Parathyroid adenoma (tissue), 2 donors: ENCODE data around the gene CPA2.

Experiments
- H2AFZ ChIP-seq: fragments of 300-600 bp; sonication (generic); one replicate; pipeline ENCODE4 v1.7.0; 2017; ENCODE audit warnings: antibody characterized with exemption, mild to moderate bottlenecking
- H3K27ac ChIP-seq: fragments of 300-600 bp; sonication (generic); one replicate; pipeline ENCODE4 v1.7.0; 2017
- H3K27me3 ChIP-seq: fragments of 300-600 bp; sonication (generic); one replicate; pipeline ENCODE4 v1.7.0; 2017; ENCODE audit warnings: low read length; ENCODE audit not compliant: control insufficient read depth, insufficient read depth
- H3K36me3 ChIP-seq: fragments of 300-600 bp; sonication (generic); one replicate; pipeline ENCODE4 v1.7.0; 2017; ENCODE audit warnings: low read length; ENCODE audit not compliant: control insufficient read depth, insufficient read depth
- H3K4me1 ChIP-seq: fragments of 300-600 bp; sonication (generic); one replicate; pipeline ENCODE4 v1.7.0; 2017; ENCODE audit warnings: control low read depth
- H3K4me2 ChIP-seq: fragments of 300-600 bp; sonication (generic); one replicate; pipeline ENCODE4 v1.7.0; 2017; ENCODE audit warnings: low read length
- H3K4me3 ChIP-seq: fragments of 300-600 bp; sonication (generic); one replicate; pipeline ENCODE4 v1.7.0; 2017; ENCODE audit warnings: low read depth, low read length
- H3K79me2 ChIP-seq: fragments of 300-600 bp; sonication (generic); one replicate; pipeline ENCODE4 v1.7.0; 2017; ENCODE audit warnings: control low read depth
- H3K9ac ChIP-seq: fragments of 300-600 bp; sonication (generic); one replicate; pipeline ENCODE4 v1.7.0; 2017; ENCODE audit warnings: mild to moderate bottlenecking
- H3K9me3 ChIP-seq: fragments of 300-600 bp; sonication (generic); one replicate; pipeline ENCODE4 v1.7.0; 2017; ENCODE audit warnings: low read length; ENCODE audit not compliant: control insufficient read depth
- TF ChIP-seq, protein P1 (sequence below): fragments of 300-600 bp; sonication (generic); IDR thresholded peaks from one replicate; pipeline ENCODE4 v1.7.0; 2017; ENCODE audit warnings: antibody characterized with exemption, mild to moderate bottlenecking
- donor health status: primary hyperparathyroidism.

CPA2 gene

DNA sequence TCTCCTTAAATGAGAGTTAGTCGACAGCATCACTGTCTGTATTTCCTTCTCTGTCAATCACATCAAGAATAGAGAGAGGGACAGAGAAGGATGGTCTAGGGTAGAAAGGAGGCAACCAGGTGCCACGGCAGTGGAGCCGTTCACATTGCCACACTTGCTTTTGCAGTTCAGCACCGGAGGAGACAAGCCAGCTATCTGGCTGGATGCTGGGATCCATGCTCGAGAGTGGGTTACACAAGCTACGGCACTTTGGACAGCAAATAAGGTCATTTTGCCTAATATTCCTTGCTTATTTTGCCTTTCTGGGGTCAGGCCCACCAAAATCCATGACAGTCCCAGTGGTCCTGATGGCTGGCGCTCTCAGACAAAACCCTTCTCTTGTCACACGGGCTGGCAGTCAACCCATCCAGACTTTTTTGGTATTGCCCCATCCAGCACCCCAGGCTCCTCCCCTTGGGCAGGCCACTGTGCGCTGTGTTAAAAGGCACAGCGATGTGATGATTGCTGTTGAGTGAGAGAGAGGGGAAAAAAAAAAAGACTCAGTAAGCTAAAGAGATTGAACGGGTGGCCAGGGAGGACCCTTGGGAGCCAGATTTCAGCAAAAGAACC is 8.4 kb downstream of the CPA2 start:
- H3K4me1 ChIP-seq = no peaks in the 10 kb centered on the region
- H3K9ac ChIP-seq = no peak overlapping the region
- no peak overlapping the region for H3K27ac ChIP-seq

DNA sequence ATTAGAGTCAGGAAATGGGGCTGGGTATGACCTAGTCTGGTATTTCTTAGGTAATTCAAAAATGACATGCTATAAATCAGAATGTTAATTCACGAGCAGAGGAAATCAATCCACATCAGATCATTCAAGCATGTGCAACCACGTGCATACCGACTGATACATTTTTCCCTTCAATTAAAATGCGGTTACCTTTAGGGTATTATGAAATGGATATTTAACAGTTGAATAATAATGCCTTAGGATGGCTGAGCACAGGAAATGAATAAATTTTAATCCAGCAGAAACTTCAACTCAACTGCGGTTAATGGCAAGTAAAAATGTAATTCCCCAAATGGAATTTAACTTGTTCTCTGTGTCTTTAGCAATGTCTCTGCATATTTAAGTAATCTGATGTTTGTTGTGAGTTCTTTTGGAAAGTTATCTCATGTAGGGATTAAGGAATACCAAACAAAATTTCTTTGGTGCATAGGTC is 9.2 kb downstream of the CPA2 start:
- Histone ChIP-seq H3K9ac (no peak overlapping the region), H3K4me2 (no peak overlapping the region), H3K79me2 (no peaks in the 10 kb centered on the region), H3K4me3 (no peak overlapping the region), H2AFZ (no peak overlapping the region), H3K4me1 (no peaks in the 10 kb centered on the region), H3K36me3 (no peaks in the 10 kb centered on the region), H3K9me3 (no peaks in the 10 kb centered on the region), H3K27me3 (no peaks in the 10 kb centered on the region), H3K27ac (no peak overlapping the region)
- TF ChIP-seq, protein P1, sequence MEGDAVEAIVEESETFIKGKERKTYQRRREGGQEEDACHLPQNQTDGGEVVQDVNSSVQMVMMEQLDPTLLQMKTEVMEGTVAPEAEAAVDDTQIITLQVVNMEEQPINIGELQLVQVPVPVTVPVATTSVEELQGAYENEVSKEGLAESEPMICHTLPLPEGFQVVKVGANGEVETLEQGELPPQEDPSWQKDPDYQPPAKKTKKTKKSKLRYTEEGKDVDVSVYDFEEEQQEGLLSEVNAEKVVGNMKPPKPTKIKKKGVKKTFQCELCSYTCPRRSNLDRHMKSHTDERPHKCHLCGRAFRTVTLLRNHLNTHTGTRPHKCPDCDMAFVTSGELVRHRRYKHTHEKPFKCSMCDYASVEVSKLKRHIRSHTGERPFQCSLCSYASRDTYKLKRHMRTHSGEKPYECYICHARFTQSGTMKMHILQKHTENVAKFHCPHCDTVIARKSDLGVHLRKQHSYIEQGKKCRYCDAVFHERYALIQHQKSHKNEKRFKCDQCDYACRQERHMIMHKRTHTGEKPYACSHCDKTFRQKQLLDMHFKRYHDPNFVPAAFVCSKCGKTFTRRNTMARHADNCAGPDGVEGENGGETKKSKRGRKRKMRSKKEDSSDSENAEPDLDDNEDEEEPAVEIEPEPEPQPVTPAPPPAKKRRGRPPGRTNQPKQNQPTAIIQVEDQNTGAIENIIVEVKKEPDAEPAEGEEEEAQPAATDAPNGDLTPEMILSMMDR = no peak

More for the DNA sequence above, 8.4 kb downstream of the CPA2 start:
- no peaks in the 10 kb centered on the region for H3K36me3 ChIP-seq
- H3K9me3 ChIP-seq = no peaks in the 10 kb centered on the region
- H3K4me3 ChIP-seq = no peak overlapping the region
- TF ChIP-seq, protein P1 = no peak
- H3K27me3 ChIP-seq = no peaks in the 10 kb centered on the region
- H2AFZ ChIP-seq = no peak overlapping the region
- no peak overlapping the region for H3K4me2 ChIP-seq
- H3K79me2 ChIP-seq = no peaks in the 10 kb centered on the region

DNA sequence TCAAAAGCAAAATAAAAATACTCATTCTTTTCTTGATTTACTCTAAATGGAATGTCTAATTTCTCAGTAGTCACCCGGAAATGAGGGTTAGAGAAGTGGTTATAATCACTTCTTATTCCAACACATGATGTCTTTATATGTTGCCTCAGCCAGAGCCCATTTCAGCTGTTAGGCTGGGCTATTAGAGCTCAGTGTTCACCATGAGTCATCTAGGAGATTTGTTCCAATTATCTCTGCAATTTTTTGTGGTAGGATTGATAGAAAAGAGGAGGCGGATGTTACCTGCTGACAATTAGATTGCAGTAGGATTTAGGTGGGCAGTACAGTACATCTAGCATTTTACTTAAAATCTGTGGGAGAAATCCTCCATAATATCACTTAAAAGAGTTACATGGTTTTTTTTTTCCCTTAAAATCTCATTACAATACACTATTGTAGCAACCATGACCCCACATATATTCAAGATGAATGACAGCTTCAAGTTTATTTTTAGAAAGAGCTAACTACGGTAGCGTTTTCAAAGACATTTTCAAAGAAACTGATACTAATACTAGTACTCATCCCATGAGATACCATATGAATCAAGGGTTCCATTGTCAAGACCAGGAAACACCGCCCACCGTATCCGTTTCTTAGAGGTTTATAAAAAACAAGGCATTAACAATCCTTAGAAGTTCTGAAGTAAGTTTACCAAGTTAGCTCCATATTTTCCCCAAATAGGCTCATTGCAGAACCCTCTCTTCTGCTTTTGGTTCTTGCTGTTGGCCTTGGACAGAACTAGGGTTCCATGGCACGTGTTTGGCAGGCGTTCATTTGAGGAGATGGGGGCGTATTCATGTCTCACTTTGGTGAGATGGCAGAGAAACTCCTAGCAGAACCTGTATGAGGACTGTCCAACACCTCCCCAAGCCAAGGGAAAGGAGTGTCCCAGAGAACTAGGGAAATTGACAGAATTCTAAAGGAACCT is 10.4 kb downstream of the CPA2 start:
- H3K4me1 ChIP-seq = no peaks in the 10 kb centered on the region
- H2AFZ ChIP-seq = no peak overlapping the region
- H3K27ac ChIP-seq = no peak overlapping the region
- no peak overlapping the region for H3K9ac ChIP-seq
- H3K36me3 ChIP-seq = no peaks in the 10 kb centered on the region
- H3K79me2 ChIP-seq = no peaks in the 10 kb centered on the region
- no peaks in the 10 kb centered on the region for H3K27me3 ChIP-seq
- no peak overlapping the region for H3K4me2 ChIP-seq
- no peaks in the 10 kb centered on the region for H3K9me3 ChIP-seq
- TF ChIP-seq, protein P1 = no peak
- no peak overlapping the region for H3K4me3 ChIP-seq

DNA sequence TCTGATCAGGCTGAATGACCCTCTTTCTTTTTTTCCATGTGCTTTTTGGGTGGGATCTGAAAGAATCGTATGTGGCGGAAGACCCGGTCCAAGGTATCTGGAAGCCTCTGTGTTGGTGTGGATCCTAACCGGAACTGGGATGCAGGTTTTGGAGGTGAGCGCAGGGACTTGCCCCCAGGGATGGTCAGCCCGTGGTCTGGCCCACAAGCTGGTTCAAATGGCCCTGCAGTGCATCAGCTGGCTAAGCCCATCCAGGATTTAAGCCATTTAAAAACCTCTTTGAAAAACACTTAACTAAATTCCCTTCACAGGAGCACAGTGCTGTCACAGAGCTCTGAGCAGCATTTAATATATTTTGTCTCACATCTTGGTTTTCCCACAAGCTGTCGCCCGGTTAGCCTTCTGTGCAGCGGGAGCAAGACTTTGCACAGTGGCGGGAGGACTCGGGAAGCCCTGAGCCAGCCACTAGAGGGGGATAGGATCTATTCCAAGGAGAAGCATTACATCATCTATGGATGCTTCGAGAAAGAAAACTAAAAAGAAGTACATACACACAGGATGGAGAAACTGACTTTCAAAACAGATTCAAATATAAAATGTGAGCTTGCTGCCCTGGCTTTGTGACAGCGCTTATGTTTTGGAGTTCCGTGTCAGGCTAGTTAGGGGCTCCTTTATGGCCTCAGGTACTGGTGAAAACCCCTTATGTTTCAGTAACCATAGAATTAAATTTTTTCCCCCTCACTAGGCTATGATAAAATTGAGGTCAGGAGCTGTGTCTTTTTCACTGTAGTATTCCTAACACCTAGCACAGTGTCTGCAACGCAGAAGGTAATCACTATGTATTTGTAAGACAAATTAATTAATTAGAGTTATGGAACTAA is 11.3 kb downstream of the CPA2 start:
- Histone ChIP-seq H3K4me1 (no peaks in the 10 kb centered on the region), H3K9me3 (no peaks in the 10 kb centered on the region), H3K9ac (no peak overlapping the region), H3K27ac (no peak overlapping the region), H3K36me3 (no peaks in the 10 kb centered on the region), H2AFZ (no peak overlapping the region), H3K27me3 (no peaks in the 10 kb centered on the region), H3K4me3 (no peak overlapping the region), H3K79me2 (no peaks in the 10 kb centered on the region), H3K4me2 (no peak overlapping the region)
- TF ChIP-seq, protein P1 = no peak
